DMS79 treated with DMSO at 0.1 percent for 48 hours (cell line): ENCODE measurements around the gene NEURL3.
"Not testable (repeated sequence)": the region's sequence is repeated elsewhere in the genome, so short reads cannot be mapped to it uniquely, and the experiment has no call there.

Source experiments
- DNase-seq: peaks from one replicate; lab custom pipeline; 2025; lab: John Stamatoyannopoulos, UW

The NEURL3 gene, protein sequence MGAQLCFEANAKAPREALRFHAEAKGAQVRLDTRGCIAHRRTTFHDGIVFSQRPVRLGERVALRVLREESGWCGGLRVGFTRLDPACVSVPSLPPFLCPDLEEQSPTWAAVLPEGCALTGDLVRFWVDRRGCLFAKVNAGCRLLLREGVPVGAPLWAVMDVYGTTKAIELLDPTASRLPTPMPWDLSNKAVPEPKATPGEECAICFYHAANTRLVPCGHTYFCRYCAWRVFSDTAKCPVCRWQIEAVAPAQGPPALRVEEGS

DNA sequence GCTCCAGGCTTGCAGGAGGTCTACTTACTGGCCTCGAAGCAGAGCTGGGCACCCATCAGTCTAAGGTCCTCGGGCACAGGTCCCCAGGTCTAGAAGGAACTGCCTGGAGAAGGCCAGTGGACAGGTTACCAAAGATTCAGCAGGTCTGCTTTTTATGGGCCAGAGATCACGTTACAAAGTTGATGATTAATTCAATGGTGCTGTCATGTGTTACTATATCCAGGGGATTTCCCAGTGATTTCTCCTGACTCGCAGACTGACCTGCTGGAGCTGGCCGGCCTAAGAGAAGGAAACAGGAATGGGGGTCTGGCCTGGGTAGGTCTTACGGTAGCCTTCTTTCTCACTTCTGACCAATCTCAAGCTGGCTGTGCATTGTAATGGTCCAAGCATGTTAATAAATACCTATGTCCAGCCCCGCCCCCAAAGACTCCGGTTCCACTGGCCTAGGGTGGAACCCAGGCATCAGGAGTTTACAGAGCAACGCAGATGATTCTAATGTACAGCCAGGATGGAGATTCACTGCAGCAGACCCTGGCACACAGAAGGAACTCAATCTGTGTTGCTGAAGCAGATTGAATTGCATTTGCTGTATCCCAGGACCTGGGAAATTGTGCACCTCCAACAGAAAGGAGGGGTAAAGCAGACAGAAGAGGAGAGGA lies at the start of gene NEURL3:
Gene NEURL3 (minus strand): TSS at position 127 of the 659 bp plus-strand sequence. CDS start 71 bp downstream, at position 56.
- DNase-seq: no peak

DNA sequence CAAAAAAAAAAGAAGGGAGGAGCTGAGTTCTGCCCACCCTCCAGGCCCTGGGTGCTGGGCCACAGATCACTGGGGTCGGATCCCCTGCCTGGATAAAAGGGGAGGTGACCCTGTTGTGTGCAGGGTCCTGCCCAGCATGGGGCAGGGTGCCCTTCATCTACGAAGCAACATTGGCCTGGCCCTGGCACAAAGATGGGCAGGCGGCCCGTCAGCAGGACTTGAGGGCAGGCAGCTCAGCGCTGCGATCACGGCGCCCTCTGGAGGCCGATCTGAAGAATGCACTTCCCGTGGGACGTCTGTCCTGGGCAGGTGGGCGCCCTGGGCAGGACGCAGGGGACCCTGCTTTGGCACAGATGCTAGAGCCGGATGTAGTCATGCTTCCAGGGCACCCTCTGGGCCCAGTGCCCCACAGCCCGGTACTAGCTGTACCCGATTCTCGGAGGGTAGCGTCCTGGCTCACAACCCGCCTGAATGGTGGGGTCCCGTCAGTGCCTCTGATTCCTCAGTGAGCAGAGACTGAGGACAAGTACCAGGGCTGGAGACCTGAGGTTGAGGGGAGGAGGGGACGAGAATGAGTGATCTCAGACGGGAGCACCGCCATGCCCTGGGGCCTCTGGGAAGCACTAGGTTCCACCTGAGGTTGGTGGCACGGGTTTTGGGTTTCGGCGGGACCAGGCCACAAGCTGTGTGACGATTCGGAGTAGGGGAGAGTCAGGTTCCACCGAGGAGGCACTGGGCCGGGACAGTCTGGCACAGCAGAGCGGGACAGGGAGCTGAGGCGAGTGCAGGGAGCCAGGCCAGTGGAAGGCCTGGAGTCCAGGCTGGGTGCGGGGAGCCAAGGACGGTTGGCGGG lies 49.4 kb upstream of the NEURL3 start:
- peak; percentile 3 for DNase-seq

DNA sequence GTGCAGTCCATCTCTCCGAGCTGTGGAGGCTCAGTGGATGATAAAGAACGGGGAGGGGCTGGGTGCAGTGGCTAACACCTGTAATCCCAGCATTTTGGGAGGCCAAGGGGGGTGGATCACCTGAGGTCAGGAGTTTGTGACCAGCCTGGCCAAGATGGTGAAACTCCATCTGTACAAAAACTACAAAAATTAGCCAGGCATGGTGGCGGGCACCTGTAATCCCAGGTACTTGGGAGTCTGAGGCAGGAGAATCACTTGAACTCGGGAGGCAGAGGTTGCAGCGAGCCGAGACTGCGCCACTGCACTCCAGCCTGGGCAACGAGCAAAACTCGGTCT lies 48.8 kb upstream of the NEURL3 start:
- DNase-seq: not testable (repeated sequence)

DNA sequence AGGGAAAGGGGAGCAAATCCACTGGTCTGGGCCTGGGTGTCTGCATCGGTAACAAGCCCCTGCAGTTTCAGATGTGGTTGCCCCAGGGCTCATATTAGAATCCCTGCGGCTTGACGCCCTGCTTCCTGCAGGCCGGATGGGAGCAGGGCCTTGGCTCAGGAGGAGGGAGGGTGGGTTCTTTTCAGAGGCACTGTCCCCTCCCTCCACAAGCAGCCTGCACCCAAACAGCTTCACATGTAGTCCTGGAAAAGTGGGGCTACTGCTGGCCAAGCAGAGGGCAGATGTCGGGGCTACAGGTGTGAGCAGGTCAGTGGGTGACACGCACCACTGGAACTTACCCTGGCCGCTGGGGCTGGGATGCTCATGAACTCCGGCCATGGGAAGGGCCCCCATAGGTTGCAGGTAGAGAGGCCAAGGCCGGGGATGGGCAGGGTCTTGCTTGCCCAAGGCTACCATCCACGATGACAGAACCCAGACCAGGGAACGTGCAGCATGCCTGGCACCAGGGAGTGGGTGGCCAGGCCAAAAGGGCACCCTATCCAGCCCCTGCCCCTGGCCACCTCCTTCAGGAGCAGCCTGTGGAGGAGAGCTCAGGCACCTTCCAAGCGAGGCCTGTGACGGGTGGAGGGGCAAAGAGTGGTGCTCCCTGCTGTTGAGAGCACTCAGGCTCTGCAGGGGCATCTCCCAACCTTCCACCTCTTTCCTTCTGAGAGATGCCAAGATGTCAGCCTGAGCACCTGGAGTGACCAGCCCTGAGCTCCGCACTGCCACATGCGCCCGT lies 48.2 kb upstream of the NEURL3 start:
- DNase-seq: no peak

DNA sequence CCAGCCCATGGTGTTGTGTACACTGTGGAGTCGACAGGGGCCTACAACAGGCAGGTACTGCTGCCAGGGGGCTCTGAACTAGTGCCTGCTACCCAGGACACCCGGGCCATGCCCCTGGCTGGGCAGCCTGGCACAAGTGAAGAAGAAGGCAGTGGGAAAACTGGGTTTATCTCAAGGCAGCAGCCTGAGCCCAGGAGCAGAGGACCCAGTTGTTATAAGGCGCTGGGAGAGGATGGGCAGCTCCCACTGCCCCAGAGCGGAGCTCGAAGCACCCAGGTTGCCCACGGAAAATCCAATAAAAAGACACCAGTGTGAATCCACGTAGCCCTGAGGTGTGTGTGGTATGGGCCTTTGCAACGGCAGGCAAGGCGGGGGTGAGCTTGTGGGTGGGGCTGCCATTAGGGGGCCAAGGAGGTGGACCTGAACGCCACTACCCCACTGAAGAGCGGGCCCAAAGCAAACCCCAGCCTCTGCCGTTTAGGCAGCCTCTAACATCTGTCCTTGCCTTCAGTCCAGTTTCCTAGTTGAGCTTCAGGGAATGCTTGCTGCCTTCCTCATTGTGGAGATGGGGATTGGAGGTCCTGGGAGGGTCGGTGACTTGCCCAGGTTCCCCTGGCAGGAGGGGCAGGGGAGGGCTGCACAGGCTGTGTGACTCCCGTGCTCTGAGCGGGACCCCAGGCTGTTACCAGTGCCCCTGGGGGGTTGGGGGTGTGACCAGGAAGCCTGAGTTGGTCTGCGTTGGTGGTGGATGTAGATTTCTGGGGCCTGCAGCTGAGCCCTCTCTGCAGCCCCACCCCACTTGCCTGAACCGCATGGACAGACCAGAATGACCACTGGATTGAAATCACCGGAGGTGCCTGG lies 47.4 kb upstream of the NEURL3 start:
- no peak for DNase-seq

DNA sequence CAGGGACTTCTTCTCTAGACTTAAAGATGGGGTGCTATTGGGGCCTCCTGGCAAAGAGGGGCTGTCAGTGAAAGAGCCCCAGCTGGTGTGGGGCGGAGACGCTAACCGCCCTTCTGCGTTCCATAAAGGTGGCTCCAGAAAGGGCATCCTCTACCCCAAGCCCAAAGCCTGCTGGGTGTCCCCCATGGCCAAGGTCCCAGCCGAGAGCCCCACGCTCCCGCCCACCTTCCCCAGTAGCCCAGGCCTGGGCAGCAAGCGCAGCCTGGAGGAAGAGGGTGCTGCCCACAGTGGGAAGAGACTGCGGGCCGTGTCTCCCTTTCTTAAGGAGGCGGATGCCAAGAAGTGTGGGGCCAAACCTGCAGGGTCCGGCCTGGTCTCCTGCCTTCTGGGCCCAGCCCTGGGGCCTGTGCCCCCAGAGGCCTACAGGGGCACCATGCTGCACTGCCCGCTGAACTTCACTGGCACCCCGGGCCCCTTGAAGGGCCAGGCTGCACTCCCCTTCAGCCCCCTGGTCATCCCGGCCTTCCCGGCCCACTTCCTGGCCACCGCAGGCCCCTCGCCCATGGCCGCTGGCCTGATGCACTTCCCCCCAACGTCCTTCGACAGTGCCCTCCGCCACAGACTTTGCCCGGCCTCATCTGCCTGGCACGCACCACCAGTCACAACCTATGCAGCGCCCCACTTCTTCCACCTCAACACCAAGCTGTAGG lies 46.6 kb upstream of the NEURL3 start:
- no peak for DNase-seq

DNA sequence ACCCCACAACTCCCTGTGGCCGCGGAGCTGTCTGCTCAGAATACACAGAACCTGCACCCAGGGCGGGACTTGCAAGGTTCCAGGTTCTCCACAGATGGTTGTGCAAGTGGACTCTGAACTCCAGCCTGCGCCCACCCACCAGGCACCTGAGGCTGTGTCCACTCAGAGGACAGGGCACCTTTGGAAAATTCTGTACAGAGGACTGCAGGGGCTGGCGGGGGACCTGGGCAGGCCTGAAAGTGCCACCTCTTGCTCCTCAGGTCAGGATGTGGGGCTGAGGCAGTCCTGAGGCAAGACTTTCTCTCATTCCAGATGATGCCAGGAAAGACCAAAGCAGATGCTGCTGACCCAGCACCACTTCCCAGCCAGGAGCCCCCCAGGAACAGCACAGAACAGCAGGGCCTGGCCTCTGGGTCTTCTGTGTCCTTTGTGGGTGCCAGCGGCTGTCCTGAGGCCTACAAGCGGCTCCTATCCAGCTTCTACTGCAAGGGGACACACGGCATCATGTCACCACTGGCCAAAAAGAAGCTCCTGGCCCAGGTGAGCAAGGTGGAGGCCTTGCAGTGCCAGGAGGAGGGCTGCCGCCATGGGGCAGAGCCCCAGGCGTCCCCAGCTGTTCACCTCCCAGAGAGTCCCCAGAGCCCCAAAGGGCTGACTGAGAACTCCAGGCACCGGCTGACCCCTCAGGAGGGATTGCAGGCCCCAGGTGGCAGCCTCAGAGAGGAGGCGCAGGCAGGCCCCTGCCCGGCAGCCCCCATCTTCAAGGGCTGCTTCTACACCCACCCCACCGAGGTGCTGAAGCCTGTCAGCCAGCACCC lies 45.8 kb upstream of the NEURL3 start:
- DNase-seq: no peak

DNA sequence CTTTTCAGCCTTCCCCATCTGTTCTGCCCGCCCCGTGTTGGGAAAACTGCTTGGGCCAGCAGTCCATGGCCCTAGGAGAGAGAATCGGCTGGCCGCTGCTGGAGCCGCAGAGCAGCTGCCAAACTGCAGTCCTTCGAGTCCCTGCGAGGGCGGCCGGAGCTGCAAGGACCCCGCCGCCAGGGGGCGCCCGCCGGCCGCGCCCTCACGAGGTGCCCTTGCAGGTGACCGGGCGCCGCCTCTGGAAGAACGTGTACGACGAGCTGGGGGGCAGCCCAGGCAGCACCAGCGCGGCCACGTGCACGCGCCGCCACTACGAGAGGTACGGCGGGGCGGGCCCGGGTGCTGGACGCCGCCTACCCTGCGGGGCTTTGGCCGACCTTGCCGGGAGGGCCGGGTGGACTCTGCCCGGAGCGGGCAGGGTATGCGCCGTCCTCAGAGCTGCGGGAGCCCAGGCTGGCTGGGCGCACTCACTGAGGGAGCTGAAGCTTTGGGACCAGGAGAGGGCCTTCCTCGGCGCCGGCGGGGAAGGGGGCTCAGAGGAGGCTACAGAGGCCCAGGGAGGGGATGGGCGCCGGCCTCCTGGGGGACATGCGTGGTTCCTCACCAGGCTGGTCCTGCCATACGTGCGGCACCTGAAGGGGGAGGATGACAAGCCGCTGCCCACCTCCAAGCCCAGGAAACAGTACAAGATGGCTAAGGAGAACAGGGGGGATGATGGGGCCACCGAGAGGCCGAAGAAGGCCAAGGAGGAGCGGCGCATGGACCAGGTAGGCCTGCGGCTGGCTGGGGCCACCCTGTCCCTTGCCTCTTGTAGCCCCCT lies 45.0 kb upstream of the NEURL3 start:
- no peak for DNase-seq

DNA sequence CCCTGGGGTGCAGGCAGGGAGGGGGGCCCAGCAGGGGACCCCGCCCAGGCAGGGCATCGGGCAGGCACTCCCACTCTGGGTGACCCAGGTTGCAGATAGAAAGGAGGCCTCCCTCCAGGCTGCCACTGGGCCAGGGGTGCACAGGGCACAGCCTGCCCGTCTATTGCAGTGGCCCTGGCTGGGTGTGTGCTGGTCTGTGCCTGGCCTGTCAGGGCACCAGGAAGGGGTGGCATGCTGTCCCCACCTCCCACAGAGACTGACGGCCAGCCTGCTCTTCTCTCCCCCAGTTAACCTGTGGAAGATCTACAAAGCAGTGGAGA lies 44.3 kb upstream of the NEURL3 start:
- DNase-seq: no peak

DNA sequence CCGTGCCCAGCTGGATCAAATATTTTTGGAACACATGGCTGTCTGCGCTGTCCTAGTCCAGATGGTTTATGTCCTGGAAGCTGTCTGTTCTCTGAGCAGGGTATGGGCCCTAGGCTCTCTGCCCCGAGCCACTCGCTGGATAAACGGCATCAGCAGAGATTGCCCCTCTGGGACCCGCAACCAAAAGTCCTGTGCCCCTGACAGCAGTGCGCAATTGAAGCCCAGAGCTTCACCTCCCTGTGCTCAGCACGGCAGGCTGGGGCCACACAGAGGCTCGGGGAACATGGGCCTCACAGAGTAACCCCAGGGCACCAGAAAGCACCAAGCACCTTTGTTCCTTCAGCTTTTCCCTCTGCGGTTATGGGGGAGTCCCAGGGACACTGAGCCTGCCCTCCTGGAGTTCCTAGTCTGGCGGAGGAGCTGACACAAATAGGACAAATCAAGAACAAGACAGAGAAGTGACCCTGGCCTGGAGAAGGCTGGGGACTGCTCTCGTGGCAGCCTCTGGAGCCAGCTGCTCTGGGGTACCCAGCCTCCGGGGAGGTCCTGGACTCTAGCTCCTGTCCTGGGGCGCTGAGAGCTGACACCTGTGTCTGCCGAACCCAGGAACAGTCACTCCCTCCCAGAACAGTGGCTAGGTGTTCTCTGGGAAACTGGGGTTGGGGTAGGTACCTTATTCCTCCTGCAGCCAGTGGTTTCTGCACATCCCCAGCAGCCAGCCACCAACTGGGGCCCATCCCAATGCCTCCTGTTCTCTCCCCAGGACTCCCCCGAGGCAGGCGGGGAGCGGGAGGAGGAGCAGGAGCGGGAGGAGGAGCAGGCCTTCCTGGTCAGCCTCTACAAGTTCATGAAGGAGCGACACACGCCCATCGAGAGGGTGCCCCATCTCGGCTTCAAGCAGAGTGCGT lies 43.7 kb upstream of the NEURL3 start:
- no peak for DNase-seq

DNA sequence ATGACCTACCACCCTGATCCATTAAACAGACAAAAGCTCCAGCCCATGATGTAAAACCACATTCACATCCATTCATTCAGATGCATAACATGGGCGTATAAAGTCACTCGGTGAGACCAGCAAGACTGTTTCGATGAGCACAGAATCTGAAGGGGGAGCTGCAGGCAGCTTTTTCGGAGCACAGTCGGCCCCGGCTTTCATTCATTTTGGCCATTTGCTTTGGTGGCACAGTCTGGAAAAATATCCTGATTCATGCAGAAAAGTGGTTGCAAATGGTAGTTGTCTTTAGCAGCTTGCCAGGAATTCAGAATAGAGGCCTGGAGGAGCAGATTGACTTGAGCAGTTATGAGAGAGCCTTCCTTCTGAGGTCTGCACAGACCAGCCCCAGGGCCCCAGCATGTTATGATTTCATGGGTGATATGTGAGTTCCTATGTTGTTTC lies 42.6 kb upstream of the NEURL3 start:
- DNase-seq: no peak

DNA sequence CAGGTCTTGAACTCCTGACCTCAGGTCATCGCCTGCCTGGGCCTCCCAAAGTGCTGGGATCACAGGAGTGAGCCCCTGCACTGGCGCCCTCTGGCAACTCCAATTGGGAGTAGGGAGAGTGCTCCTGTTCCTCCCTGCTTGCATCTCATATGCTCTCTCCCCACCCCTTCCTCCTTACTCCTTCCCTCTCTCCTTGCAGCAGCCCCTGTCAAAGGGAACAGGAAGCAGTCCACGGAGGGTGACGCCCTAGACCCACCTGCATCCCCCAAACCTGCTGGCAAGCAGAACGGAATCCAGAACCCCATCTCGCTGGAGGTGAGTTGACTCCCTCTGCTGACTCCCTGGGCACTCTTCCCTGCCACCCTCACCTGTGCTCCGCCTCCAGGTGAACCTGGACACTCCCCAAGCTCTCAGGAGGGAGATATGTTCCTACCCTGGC lies 42.1 kb upstream of the NEURL3 start:
- DNase-seq: no peak

DNA sequence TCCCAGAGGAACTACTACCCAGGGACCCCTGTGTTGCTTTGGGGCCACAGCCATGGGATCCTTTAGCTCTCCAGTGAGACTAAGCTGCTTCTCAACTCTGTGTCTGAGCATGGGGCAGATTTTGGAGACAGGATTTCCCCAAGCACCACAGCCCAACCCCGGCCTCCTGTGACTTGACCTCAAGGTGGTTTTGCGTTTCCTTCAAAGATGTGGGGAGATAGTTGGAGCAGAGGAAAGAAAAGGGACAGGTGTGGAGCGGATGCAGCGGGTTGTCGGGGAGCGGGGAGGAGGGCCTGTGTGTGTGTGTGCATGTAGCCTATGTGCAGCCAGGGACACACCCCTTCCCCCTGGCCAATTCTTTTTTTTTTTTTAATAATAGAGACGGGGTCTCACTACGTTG lies 41.6 kb upstream of the NEURL3 start:
- no peak for DNase-seq

DNA sequence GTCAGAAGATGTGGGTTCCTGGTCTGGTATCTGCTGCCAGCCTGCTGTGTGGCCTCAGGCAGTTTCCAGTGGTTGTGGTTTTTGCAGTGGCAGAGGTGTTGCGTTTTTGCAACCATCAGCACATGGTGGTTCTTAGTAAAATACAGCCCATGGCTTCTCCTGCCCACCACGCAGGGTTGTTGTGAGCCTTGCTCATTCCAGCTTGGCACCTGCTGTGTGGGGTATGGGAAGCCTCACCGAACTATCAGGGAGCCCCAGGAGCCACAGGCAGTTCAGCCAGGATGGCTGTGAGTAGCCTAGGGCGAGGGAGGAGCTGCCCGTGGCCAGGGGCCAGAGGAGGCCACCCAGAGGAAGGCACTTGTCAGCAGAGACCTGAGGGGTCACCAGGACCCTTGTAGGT lies 41.2 kb upstream of the NEURL3 start:
- no peak for DNase-seq

DNA sequence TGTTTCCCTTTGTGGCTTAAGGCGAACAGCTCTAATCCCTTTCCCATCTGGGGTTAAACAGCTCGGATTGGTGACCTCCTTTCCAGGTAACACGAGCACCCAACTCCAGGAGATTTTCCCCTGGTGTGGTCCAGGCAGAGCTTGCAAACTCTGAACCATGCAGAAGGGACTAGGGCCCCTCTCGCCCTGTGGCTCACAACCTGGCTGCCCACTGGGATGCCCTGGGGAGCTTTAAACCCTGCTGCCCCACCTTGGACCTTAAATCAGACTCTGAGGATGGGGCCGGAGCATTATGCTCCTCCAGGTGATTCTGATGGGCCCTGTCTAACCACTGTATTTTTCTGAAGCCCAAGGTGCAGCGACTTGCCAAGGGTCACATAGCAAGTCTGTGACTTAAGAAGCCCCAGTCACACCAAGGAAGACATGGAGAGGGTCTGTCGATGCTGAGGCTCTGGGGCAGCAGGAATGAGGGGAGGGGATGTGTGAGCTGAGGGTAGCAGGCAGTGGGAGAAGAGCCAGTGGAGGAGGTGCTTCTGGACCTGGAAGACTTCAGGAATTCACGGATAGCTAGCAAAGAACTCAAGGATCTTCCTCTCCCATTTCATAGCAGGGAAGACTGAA lies 37.3 kb upstream of the NEURL3 start:
- no peak for DNase-seq

DNA sequence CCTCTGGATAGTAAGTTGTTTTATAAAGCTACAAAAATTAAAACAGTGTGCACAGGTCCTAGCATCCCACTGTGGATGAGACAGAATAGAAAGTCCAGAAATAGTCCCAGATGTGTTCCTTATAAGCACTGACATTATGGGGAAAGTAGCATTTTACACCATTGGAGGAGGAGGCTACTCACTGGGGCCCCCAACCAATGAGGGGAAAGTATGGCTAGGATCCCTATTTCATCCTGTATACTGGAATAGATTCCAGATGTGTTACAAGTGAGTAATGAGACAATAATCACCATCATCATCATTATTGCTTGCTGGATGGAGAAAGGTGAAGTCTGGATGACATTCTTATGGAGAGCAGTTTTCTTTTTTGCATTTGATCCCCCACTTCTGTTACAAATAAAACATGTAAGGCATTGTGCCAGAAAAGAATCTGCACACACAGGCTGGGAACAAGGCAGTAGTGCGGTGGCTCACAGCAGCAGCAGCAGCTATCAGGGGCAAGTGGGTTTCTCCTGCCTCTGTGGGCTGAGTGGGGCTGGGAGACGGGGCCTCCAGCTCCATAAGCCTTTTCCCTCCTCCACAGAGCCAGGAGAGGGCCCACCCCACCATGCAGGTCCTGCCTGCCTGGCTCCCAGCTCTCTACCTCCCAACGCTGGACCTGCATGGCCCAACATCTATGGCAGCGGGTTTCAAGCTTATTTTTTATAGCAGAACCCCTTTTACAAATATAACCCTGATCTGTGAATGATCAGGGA lies 36.4 kb upstream of the NEURL3 start:
- DNase-seq: no peak

DNA sequence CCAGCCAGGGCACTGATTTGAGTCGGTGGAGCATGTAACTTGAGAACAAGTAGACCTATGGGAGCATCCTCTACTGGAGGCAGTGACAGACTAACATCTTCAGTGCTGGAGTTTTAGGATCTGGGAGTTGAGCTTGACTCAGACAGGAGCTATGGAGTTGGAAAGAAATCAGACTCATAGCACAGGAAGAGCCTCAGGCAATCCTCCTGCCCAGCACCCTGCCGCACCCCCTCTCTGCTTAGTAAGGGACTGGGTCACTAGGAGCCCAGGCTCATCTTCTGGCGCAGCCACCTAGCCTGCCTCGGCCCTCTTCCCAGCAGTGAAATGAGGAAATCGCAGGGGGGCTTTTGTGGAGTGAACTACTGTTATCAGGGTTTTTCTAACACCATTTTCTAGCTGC lies 35.0 kb upstream of the NEURL3 start:
- no peak for DNase-seq
